GM10248 (cell line): ENCODE results near the gene PTPN4.
A peak's percentile ranks its signal among the peaks of the same experiment; 100 is the strongest.

Experiments
- CTCF ChIA-PET: fragments of 300-600 bp; sonication (Branson Sonifier 250); formaldehyde crosslinking; extraction: SDS; loops from one replicate; lab custom pipeline; 2021; ENCODE audit warnings: antibody characterized with exemption; lab: Yijun Ruan, JAX
- POLR2A ChIA-PET: fragments of 350-650 bp; sonication (Branson Sonifier 250); formaldehyde crosslinking; extraction: SDS; loops from one replicate; lab custom pipeline; 2020; ENCODE audit warnings: antibody characterized with exemption; lab: Yijun Ruan, JAX
- DNase-seq: peaks from one replicate; pipeline ENCODE4 v3.0.0; 2012; ENCODE audit errors: extremely low spot score
- TF ChIP-seq, protein P1 (sequence below): IDR thresholded peaks from 2 replicates; pipeline ENCODE4 v1.5.1; 2012; ENCODE audit warnings: mild to moderate bottlenecking, low read depth; ENCODE audit errors: extremely low read depth, missing control alignments, control extremely low read depth

Gene PTPN4

DNA sequence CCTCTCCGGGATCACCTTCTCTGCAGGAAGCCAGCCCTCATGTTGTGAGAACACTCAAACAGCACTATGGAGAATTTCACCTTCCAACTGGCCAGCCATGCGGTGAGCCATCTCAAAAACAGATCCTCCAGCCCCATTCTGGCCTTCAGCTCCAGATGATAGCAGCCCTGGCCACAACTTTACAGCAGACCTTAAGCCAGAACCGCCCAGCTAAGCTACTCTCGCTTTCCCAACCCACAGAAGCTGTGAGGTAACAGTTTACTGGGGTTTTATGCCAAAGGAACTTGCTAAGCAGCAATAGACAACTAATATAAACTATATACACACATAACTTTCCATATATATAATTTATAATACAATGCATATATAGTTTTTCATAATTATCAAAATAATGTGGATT lies 11.6 kb upstream of the PTPN4 start:
- no peak for DNase-seq
- POLR2A ChIA-PET = no interaction called here
- TF ChIP-seq, protein P1, sequence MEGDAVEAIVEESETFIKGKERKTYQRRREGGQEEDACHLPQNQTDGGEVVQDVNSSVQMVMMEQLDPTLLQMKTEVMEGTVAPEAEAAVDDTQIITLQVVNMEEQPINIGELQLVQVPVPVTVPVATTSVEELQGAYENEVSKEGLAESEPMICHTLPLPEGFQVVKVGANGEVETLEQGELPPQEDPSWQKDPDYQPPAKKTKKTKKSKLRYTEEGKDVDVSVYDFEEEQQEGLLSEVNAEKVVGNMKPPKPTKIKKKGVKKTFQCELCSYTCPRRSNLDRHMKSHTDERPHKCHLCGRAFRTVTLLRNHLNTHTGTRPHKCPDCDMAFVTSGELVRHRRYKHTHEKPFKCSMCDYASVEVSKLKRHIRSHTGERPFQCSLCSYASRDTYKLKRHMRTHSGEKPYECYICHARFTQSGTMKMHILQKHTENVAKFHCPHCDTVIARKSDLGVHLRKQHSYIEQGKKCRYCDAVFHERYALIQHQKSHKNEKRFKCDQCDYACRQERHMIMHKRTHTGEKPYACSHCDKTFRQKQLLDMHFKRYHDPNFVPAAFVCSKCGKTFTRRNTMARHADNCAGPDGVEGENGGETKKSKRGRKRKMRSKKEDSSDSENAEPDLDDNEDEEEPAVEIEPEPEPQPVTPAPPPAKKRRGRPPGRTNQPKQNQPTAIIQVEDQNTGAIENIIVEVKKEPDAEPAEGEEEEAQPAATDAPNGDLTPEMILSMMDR = no peak

DNA sequence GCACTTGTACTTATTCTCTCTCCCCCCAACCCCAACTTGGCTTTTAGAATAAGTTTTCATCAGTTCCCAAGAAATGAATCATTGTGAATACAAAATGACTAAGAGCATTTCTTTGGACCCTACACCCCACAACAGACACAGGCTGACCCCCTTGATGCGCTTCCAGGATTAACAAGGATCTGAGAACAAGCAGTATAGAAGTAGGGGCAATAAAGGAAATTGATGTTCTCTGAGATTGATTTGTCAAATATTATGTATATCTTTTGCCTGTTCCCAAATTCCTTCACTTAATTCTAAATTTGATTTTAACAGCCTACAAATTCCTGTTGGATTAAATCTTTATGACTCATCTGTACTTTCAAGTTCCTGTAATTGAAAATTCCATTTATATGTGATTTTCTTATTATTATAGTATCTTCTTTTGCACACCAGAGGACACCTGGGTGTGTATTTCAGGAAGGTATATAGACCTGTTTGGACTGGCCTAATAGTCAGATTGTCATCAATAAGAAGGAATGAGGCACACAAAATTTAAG lies 10.2 kb upstream of the PTPN4 start:
- CTCF ChIA-PET = interaction anchor here (1.3 to 2.0 kb wide), 3 partner anchors 47 to 427 kb away, joined by 4 to 7 read pairs (median 6); no protein-coding TSS in a partner anchor
- POLR2A ChIA-PET = no interaction called here
- DNase-seq = no peak
- TF ChIP-seq, protein P1 = no peak

More for the DNA sequence above, 11.6 kb upstream of the PTPN4 start:
- CTCF ChIA-PET = interaction anchor here (1.3 to 2.0 kb wide), 4 partner anchors 21 to 428 kb away, joined by 3 to 7 read pairs (median 5); no protein-coding TSS in a partner anchor

DNA sequence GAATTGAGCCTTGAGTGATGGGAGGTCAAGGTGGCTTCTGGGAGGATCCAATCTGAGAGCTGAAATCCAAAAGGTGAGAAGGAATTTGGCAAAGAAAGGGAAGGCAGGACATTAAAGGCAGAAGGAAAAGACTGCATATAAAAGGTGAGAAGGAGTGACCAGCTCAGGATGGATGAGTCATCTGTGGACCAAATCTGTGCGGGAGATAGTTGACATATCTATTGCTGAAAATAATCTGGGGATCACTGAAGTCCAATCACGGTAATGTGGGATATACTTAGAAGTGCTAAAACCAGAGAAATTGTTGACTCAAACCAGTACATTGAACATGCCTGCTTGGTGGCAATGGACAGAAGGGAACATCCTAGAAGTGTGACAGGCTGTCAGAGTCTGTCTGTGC lies 8.0 kb upstream of the PTPN4 start:
- DNase-seq = no peak
- TF ChIP-seq, protein P1 = no peak
- CTCF ChIA-PET = interaction anchor here (0.9 to 1.0 kb wide), 2 partner anchors 9 to 423 kb away, joined by 3 to 4 read pairs; no protein-coding TSS in a partner anchor
- POLR2A ChIA-PET = no interaction called here

DNA sequence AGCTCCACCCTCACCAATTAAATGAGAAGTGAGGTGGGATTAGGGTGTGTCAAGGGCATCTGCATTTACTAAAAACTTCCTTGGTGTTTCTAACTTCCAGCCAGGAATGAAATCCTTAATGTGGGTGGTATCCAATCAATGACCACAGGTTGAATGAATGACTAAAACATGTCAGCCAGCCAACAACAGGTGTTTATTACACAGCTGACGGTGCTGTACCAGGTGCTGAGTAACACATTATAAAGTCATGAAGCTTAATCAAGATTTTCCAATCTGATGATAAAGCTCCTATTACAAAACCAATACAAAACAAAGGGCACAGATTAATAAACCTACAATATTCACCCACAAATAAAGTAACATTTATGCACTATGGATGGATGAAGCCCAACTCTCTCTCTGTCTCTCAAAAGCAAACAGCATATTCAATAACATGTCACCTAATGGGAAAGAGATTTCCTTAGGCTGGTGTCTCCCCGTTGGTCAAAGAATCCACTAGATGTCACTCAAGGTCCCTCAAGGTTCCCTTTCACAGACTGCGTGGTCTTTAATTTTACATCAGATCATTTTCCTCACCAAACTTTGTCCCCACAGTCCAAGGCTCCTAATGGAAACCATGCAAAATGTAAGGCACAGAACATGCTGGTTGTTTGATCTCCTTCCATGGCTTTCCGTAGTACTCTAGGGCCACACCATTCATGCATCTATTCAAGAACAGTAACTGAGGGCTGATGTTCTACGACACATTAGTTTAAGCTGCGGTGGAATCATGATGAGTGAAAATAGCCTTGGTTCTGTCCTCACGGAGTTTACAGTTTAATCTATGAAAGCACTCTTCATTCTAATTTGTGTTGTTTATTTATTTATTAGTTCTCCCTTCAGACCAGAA lies 6.4 kb upstream of the PTPN4 start:
- CTCF ChIA-PET = interaction anchor here (0.6 to 5.3 kb wide), 27 partner anchors 11 to 560 kb away, joined by 3 to 100 read pairs (median 3); no protein-coding TSS in a partner anchor
- TF ChIP-seq, protein P1 = peak; percentile 70
- peak; percentile 53 for DNase-seq
- POLR2A ChIA-PET = no interaction called here

DNA sequence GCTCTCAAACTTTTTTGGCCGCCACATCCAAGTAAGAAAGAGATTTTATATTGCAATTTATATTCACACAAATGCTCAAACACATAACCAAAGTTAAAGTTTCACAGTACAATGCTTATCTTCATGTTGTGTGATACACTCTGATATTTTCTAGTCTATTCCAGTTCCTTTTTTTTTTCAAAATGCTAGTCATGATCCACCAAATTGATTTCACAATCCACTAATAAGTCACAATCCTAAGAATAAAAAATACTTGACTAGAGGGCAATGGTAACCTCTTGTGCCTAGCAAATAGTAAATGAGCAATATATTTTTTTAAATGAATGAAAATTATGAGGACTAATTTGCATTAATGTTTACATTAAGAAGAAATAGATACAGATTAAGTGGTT lies 5.8 kb upstream of the PTPN4 start:
- no peak for DNase-seq
- TF ChIP-seq, protein P1 = no peak
- CTCF ChIA-PET = interaction anchor here (0.7 to 5.3 kb wide), 14 partner anchors 12 to 471 kb away, joined by 3 to 100 read pairs (median 3); no protein-coding TSS in a partner anchor
- POLR2A ChIA-PET = no interaction called here

DNA sequence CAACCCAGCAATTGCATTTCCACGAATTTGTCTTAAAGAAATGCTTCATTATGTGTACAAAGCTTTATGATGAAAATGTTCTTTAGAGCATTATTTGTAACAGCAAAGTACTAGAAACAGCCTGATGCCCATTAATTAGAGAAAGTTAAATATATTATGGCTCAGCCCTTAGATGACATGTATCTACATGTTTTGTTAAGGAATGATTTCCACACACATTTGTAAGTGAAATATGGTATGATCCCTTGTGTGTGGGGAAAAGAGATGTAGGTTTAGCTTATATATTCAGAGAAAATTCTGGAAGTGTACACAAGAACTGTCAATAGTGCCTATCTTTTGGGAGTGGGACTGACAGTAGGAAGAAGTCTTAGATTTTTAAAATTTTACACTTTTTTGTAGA lies 3.8 kb upstream of the PTPN4 start:
- DNase-seq = no peak
- POLR2A ChIA-PET = no interaction called here
- CTCF ChIA-PET = interaction anchor here (0.7 to 5.3 kb wide), 5 partner anchors 14 to 423 kb away, joined by 3 to 100 read pairs (median 4); partner anchors contain the start of gene EPB41L5
- TF ChIP-seq, protein P1 = no peak
